Posterior vena cava (tissue), 2 donors: ENCODE data around the gene MAPKAP1. TPM values are rescaled to one million over a fixed set of nuclear protein-coding genes. Genes with fewer than 3 reads are reported as not detected.

Experiments used
- DNase-seq: peaks from one replicate; pipeline ENCODE4 v3.0.0-alpha.2; 2020; ENCODE audit warnings: low spot score
- intact Hi-C, 2 donors: fragments of 100-400 bp; cut with DNase I; formaldehyde crosslinking; loops; one replicate each; pipeline versions ENCODE4 v1.14.1 to v1.14.2; 2022 to 2023
- long read RNA-seq, 2 donors: library from polyadenylated mRNA; unstranded; transcript quantifications; one replicate each; pipeline ENCODE4 v2.0.0, GENCODE V29; 2020 to 2021
- total RNA-seq, 2 donors: library from RNA; stranded (reverse); fragmentation: NEBNext Ultra II Directional; extraction: Animal tissue kit (Norgen Biotek cat#: 25700); gene quantifications; one replicate each; pipeline ENCODE4 v1.2.1, GENCODE V29; 2021
- donor health status: DM: yes; HTN: yes; CAD: no.
- donor health status: DM: yes; HTN: yes; CAD: no.

Gene MAPKAP1
- total RNA-seq, result 10 to 100 TPM; 56.1 to 62.2 TPM
- long read RNA-seq, donor 1, transcript MAPKAP1-202 (11 exons, 3,256 nt), result minor isoform, 5 of 42 reads
- long read RNA-seq, donor 1, transcript MAPKAP1-201 (12 exons, 3,395 nt), result major isoform, 16 of 42 reads
- long read RNA-seq, donor 1, partial matches to known transcripts, result 11 of 42 reads
- long read RNA-seq, donor 1, other reads (novel, unspliced or antisense), result 4 of 42 reads
- long read RNA-seq, donor 2, partial matches to known transcripts, result 18 of 35 reads
- long read RNA-seq, donor 2, other reads (novel, unspliced or antisense), result 12 of 35 reads

DNA sequence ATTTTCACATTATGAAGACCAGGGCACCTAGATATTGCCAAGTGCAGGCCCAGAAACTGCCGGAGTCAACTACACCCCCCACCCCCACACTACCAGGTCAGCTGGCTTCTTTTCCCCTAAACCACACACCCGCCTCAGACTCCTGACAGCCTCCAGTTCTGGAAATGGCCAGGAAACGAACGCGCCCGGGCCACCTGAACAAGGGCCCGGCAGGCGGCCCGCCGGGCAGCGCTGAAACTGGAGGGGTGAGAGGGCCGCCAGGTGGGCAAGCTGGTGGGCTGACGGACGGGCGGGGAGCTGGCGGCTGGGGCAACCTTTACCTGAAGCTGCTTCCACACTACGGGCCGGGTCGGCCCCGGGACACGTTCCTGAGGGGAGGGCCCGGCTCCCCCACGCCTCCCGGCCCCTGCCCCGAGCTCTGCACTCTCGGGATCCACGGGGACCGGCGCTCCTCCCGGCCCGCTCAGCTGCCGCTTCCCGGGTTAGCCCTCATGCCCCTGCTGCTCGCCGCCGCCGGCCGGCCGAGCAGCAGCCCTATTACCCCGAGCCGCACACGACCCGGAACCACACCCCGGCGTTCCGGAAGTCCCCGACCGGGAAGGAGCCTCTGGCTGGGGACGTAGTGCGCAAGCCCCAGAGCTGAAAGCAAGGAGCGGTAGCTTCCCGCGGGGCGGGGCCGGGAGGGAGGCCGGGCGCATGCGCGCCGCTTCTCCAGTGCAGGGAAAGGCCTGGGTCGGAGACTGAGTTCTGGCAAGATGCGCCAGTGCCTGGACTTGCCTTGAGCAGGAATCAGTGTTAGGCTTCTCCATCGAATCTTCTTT is at the start of gene MAPKAP1:
TSS of gene MAPKAP1 (minus strand) at position 558 of the 821 bp plus-strand sequence. CDS start 34,634 bp downstream, outside the sequence.
- intact Hi-C loops, result no loop called here
- DNase-seq, result peak; percentile 99

- no peak for DNase-seq
- intact Hi-C loops, result no loop called here
These were observed 49.5 kb upstream of the MAPKAP1 start for GRCh38 chr9:125756518-125756917.

- intact Hi-C loops, result no loop called here
- DNase-seq, result no peak
These were observed 48.3 kb upstream of the MAPKAP1 start for GRCh38 chr9:125755340-125755739.

GRCh38 chr9:125754096-125754495 is 47.1 kb upstream of the MAPKAP1 start:
- intact Hi-C loops, result no loop called here
- DNase-seq, result no peak

- intact Hi-C loops, result no loop called here
These were observed 45.1 kb upstream of the MAPKAP1 start for GRCh38 chr9:125752070-125752628.

DNA sequence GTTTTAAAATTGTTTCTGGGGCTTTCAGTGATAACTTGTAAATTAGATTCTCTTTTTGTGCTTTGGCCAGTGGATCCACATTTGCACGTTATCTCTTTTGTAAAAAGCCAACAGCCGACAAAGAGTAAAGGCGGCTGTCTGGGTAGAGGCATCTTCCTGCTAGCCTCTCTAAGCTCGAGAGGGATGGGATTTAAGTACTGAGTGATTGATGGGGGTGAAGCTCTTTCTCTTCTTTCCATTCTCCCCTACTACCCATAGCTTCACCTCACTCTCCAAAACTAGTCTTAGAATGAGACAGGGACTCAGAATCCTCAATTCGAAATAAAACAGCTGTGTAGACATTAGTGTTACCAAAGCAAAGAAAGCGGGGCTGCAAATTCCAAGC is 43.6 kb upstream of the MAPKAP1 start:
- DNase-seq, result no peak
- intact Hi-C loops, result no loop called here

More at GRCh38 chr9:125752070-125752628, 45.1 kb upstream of the MAPKAP1 start:
- DNase-seq, result no peak

DNA sequence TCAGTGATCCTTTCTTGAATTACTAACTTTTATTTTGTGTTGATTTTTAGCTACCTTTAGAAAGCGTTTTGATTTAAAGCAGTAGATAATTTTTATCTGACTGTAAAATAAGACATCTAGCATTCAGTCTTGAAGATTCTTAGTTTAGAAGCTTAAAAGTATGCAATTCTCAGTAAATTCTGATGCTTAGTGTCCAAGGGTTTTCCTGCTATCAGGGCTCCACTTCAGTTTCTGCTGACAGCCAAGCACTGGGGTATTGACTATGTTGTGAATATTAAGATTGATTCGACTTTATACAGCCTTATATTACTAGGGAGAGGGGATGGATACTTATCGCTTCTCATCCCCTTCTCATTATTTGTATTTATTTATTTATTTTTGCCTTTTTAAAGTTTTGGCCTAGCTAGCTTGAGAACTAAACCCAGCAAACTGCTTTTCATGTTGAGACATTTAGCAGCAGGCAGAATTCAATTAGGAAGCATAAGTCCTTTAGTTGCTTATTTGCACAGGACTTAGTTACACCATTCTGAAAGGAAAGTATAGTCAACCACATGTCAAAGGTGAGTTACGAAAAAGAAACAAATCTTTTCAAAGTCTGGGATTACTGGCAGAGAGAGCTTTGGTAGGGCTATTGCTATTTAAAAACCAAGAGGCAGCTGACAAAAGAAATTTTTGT is 43.1 kb upstream of the MAPKAP1 start:
- DNase-seq, result no peak
- intact Hi-C loops, result no loop called here

GRCh38 chr9:125749287-125749935 is 42.4 kb upstream of the MAPKAP1 start:
- no peak for DNase-seq
- intact Hi-C loops, result no loop called here

- intact Hi-C loops, result no loop called here
These were observed 41.6 kb upstream of the MAPKAP1 start for GRCh38 chr9:125748446-125749099.

GRCh38 chr9:125747765-125748445 is 40.9 kb upstream of the MAPKAP1 start:
- DNase-seq, result peak; percentile 84
- intact Hi-C loops, result no loop called here

More at GRCh38 chr9:125748446-125749099, 41.6 kb upstream of the MAPKAP1 start:
- DNase-seq, result no peak

DNA sequence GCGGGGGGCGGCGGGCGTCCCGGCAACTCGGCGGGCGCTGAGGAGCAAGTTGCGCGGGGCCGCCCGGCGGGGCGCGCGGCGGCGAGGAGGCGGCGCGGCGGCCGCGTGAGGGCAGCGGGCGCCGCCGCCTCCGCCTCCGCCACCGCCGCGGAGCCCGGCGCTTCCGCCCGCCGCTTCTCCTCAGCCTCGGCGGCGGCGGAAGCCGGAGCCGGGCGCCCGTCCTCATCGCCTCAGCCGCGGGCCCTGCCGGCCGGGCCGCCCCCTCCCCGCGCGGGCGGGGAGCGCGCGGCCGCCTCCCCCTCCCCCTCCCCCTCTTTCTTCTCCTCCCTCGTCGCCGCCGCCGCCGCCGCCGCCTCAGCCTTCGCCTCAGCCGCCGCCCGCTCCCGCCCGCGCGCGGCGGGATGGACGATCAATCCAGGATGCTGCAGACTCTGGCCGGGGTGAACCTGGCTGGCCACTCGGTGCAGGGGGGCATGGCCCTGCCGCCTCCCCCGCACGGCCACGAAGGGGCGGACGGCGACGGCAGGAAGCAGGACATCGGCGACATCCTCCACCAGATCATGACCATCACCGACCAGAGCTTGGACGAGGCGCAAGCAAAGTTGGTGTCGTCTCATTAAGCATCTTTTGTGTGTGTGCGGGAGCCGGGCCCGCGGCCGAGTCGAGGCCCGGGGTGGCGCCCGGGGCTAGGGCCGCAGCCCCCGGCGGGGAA is 40.2 kb upstream of the MAPKAP1 start, which contains the start of gene PBX3:
TSS of gene PBX3 (plus strand) at position 321 of the 712 bp plus-strand sequence.
- intact Hi-C loops, result no loop called here
- DNase-seq, result peak; percentile 90

DNA sequence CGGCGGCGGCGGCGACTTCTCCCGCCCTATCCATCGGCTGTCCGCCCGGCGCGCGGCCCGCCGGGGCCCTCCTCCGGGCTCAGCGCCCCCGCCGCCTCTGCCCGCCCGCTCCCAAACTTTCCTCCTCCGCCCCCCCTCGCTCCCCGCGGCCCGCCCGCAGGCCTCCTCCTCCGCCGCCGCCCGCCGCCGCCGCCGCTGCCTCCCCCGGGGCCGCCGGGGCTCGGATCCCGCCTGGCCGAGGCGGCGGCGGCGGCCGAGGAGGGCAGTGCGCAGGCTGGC is 39.7 kb upstream of the MAPKAP1 start:
- no peak for DNase-seq
- intact Hi-C loops, result no loop called here

- intact Hi-C loops, result no loop called here
- peak; percentile 98 for DNase-seq
These were observed 39.2 kb upstream of the MAPKAP1 start for GRCh38 chr9:125746017-125746773.

DNA sequence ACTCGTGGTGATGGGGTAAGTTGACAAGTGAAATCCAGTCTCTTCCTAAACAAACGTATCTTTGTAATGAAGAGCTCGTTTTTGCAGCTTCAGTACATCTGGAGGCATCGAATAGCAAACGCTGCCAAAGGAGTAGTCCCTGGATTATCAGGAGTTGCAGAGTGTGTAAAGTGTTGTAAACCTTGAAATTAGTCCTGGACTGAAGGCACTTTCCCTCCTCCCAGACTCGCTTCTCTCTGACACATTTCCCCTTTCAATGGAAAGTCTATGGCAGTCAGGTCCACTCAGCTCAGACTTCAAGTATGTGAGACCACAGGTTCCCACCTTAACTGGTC is 38.6 kb upstream of the MAPKAP1 start:
- DNase-seq, result no peak
- intact Hi-C loops, result no loop called here

- intact Hi-C loops, result no loop called here
- DNase-seq, result no peak
These were observed 38.0 kb upstream of the MAPKAP1 start for GRCh38 chr9:125745018-125745417.

DNA sequence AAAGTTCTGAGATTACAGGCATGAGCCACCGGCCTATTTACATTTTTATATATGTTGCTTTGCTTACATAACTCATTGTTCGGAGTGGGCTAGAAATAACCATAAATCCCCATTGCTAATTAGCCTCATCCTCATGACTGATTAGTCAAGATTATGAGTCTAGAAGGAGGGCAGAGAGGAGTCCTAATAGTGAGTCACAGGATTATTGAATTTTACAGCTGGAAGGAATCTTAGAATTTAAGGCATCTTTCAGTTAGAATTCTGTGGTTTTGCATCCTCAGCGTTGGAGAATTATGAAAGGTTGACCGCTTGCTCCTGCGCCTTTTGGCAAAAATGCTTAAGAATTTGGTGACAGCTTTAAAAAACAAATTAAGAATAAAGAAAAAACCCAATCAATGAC is 37.6 kb upstream of the MAPKAP1 start:
- intact Hi-C loops, result no loop called here

More for the DNA sequence above, 37.6 kb upstream of the MAPKAP1 start:
- no peak for DNase-seq
